ENCODE results near the gene SPC25.

SPC25 gene

GRCh38 chr2:168831662-168832061 lies 58.6 kb downstream of the SPC25 start:
- Mint-ChIP-seq H3K36me3 (no peaks in the 10 kb centered on the region), H3K4me1 (no peaks in the 10 kb centered on the region), H3K4me3 (no peak overlapping the region), H3K27ac (no peak overlapping the region), H3K9me3 (no peaks in the 10 kb centered on the region)
- no peak for DNase-seq (ENCODE audit: low spot score in 2 of 2)
- ATAC-seq: no peak

GRCh38 chr2:168830958-168831357 lies 59.3 kb downstream of the SPC25 start:
- DNase-seq (ENCODE audit: low spot score in 2 of 2) (no peak), ATAC-seq (no peak)
- H3K36me3 Mint-ChIP-seq: no peaks in the 10 kb centered on the region
- no peaks in the 10 kb centered on the region for H3K9me3 Mint-ChIP-seq
- no peak overlapping the region for H3K27ac Mint-ChIP-seq
- H3K4me1 Mint-ChIP-seq: no peaks in the 10 kb centered on the region
- no peak overlapping the region for H3K4me3 Mint-ChIP-seq

GRCh38 chr2:168825126-168825525 lies 65.1 kb downstream of the SPC25 start:
- Mint-ChIP-seq H3K27ac (no peak overlapping the region), H3K4me1 (no peaks in the 10 kb centered on the region), H3K36me3 (no peaks in the 10 kb centered on the region), H3K4me3 (no peak overlapping the region), H3K9me3 (no peaks in the 10 kb centered on the region)
- DNase-seq (ENCODE audit: low spot score in 2 of 2) (no peak), ATAC-seq (no peak)

- no peaks in the 10 kb centered on the region for H3K9me3 Mint-ChIP-seq
- H3K4me3 Mint-ChIP-seq: no peak overlapping the region
- no peaks in the 10 kb centered on the region for H3K36me3 Mint-ChIP-seq
- no peaks in the 10 kb centered on the region for H3K4me1 Mint-ChIP-seq
- DNase-seq (ENCODE audit: low spot score in 2 of 2) (no peak), ATAC-seq (no peak)
- no peak overlapping the region for H3K27ac Mint-ChIP-seq
Observed at GRCh38 chr2:168821992-168822391, 68.2 kb downstream of the SPC25 start.

GRCh38 chr2:168821577-168821976 lies 68.7 kb downstream of the SPC25 start:
- H3K27ac Mint-ChIP-seq: no peak overlapping the region
- no peak for ATAC-seq
- no peaks in the 10 kb centered on the region for H3K9me3 Mint-ChIP-seq
- DNase-seq (ENCODE audit: low spot score in 2 of 2): no peak
- no peaks in the 10 kb centered on the region for H3K4me1 Mint-ChIP-seq
- H3K4me3 Mint-ChIP-seq: no peak overlapping the region
- no peaks in the 10 kb centered on the region for H3K36me3 Mint-ChIP-seq
